RKO (cell line): Measurements from ENCODE around the gene ANKRD12.
A peak's percentile ranks its signal among the peaks of the same experiment; 100 is the strongest.

Experiments used
- DNase-seq: peaks from one replicate; pipeline ENCODE4 v3.0.0-alpha.2; 2016; ENCODE audit warnings: low spot score

Gene ANKRD12

DNA sequence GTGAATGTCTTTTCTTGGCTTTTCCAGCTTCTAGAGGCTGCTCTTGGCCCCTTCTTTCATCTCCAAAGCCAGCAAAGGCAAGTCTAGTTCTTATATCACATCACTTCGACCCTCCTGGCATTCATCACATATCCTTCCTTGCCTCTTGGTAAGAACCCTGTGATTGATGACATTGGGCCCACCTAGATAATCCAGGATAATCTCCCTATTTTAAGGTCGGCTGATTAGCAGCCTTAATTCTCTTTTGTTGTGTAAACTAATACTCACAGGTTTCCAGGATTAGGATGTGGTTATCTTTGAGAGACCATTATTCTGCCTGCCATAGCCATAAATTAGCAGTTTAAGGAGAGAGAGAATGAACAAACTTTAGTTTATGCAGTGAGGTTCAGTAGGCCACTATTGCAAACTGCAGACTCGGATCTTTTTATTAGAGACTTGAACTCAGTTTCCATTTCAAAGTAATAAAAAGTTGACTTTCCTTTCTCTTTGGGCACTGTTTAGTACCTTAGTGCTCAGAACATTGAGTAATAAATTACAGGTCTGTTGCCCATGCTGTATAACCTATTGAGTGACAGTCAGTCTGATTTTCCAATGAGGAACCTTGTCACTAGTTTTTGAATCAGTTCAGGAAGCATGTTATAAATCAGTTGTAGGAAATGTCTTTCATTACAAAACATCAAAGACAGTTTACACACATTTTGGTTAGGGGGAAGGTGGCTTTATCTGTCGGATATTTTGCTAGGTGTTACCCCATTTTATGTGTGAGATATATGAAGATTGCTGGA is 29.6 kb upstream of the ANKRD12 start:
- no peak for DNase-seq

DNA sequence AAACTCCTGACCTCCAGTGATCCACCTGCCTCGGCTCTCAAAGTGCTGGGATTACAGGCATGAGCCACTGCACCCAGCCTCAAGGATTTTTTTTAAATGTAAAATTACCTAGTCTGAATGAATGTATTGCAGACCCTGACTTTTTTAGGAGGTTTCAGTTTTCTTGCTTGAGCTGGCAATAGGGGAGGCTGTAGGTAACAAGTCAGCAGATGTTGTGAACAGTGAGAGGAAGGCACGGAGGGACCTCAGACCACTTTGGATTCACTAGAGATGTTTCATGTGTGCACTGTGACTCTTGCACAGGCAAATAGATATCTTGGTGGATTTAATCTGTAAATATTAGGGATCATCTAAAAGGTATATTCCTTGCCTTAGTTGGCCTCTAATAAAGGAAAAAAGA is 27.7 kb upstream of the ANKRD12 start:
- DNase-seq, result no peak

- no peak for DNase-seq
Observed at GRCh38 chr18:9109523-9109922, 27.1 kb upstream of the ANKRD12 start.

- no peak for DNase-seq
Observed at GRCh38 chr18:9113468-9114149, 23.0 kb upstream of the ANKRD12 start.

GRCh38 chr18:9115984-9116383 is 20.6 kb upstream of the ANKRD12 start:
- DNase-seq, result no peak

GRCh38 chr18:9117980-9118841 is 18.4 kb upstream of the ANKRD12 start:
- DNase-seq, result no peak

GRCh38 chr18:9120796-9121195 is 15.8 kb upstream of the ANKRD12 start:
- DNase-seq, result no peak

- no peak for DNase-seq
Observed at GRCh38 chr18:9123520-9123919, 13.1 kb upstream of the ANKRD12 start.

- no peak for DNase-seq
Observed at GRCh38 chr18:9124824-9125223, 11.8 kb upstream of the ANKRD12 start.

DNA sequence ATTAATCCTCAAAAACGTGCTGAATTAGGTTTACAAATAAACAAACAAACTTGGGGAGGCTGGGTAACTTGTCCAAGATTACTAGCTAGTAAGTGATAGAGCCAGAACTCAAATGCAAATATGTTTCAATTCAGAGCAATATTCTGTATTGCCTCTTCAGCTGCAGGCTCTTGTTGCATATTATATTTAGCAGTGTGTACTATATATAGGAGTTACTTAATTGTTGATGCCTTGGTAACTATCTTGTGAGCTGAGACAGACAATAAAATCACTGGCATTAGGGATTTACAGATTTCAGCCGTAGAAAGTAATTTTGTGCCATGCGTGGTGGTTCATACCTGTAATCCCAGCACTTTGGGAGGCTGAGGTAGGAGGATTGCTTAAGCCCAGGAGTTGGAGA is 10.2 kb upstream of the ANKRD12 start:
- no peak for DNase-seq

DNA sequence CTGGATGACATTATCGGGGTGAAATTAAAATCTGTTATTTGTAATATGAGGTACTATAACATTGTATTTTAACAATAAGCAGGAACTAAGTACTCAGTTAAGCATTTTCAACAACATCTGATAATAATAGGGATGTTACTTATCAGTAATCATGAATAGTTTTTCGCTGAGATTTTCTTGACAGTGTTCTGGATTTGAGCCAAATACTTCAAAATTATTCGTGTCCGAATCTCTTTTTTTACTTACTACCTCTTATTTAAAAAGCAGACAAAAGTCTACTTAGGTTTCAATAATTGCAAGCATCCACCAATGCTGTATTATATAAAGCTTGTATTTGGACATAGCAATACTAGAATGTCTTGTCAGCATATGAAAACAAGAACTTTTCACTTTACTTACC is 6.4 kb upstream of the ANKRD12 start:
- no peak for DNase-seq

DNA sequence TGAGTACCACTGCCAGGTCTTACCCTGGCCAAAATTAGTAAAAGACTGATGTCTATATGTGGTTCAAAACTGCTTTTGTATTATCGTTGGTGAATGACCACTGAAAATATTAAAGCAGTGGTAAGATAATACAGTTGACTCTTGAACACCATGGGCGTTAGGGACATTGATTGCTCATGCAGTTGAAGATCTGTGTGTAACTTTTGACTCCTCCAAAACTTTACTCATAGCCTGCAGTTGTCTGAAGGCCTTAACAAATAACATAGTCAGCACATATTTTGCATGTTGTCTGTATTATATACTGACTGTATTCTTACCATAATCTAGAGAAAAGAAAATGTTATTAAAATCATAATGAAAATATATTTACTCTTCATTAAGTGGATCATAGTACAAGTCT is 5.8 kb upstream of the ANKRD12 start:
- DNase-seq, result peak; percentile 45

- DNase-seq, result no peak
Observed at GRCh38 chr18:9132628-9133027, 4.0 kb upstream of the ANKRD12 start.

GRCh38 chr18:9133225-9133624 is 3.4 kb upstream of the ANKRD12 start:
- no peak for DNase-seq

GRCh38 chr18:9135081-9135911 is 1.3 kb upstream of the ANKRD12 start:
- DNase-seq, result no peak

GRCh38 chr18:9135912-9136314 is 668 bp upstream of the ANKRD12 start:
- peak; percentile 62 for DNase-seq

DNA sequence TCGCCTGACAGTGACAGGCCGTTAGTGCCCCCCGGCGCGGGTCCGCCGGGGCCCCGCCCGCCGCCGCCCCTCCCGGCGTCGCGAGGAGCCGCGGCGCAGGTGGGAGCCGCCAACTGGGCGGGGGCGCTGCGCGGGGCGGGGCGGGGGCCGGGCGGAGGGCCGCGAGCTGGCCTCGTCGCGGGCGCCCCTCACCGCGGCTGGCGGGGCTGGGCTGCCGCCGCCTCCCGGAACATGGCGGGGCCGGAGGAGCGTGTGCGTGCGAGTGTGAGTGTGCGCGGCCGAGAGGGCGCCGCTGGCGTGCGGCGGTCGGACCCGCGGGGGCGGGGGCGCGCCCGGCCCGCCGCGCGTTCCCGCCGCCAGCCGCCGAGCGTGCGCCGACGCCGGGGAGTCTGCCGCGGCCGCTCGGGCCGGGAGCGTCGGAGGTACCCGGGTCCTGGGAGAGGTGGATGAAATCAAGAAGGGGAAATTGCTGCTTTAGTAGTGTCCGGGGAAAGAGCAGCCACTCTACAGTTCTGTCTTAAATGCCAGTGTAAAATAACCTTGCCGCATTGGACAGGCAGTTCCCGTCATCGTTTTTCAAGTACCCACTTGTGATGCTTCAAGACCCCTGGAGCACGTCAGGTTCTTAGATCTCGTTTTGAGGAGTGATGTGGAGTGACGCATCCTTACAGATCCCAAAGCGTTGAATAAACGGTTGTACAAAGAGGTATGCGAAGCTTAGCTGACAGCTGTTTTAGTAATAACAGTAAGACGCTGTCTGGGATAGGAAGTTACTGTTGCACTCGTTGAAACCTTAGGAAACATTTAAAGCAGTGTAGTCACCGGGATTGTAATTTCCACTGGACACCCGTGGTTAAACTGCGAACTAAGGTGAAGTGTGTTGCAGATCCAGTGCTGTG is 836 bp downstream of the ANKRD12 start:
- peak; percentile 97 for DNase-seq

DNA sequence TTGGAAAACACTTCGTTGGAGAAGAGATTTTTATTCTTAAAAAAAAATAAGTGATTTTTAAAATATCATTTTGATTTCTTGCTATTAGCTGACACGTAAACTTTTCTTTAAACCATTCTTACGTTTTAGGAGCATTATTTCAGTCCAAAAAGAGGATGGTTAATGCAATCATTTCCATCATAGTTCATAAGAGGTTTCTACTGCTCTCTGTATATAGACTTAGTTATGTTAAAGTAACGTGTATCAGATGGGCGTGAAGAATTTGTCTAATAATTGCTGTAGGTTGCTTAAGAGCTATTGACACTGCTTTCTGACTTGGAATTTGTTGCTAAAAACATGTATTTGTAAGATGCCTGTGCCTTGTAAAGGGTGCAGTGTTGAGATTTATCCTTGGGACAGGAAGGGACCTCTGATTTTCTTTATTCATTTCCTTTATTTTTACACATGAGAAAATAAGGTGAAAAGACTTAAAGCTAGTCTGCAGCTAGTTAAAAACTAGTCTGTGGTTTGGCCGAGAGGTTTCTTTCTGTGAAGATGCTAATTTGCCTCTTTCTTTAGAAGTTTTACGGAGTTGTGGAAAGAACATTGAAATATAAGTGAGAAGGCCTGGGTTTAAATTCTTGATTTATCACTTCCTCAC is 2.9 kb downstream of the ANKRD12 start:
- peak; percentile 15 for DNase-seq

- DNase-seq, result no peak
Observed at GRCh38 chr18:9140381-9140780, 3.8 kb downstream of the ANKRD12 start.

- DNase-seq, result no peak
Observed at GRCh38 chr18:9140984-9141383, 4.4 kb downstream of the ANKRD12 start.
